GM18499 (cell line): ENCODE measurements around the gene LTB4R.

Experiments
- ATAC-seq: cut with Tn5 transposase; IDR thresholded peaks from one replicate; pipeline ENCODE4 v1.9.1; 2021; ENCODE audit warnings: moderate number of reproducible peaks; ENCODE audit not compliant: insufficient read depth, unreplicated experiment

LTB4R gene

GRCh38 chr14:24277606-24278321 is 33.5 kb upstream of the LTB4R start:
- ATAC-seq: no peak

GRCh38 chr14:24278424-24278823 is 32.9 kb upstream of the LTB4R start:
- ATAC-seq: no peak

- no peak for ATAC-seq
These were observed 31.8 kb upstream of the LTB4R start for GRCh38 chr14:24279301-24280186.

- ATAC-seq: no peak
These were observed 30.4 kb upstream of the LTB4R start for GRCh38 chr14:24280797-24281460.

- no peak for ATAC-seq
These were observed 29.7 kb upstream of the LTB4R start for GRCh38 chr14:24281636-24282035.

GRCh38 chr14:24282736-24283135 is 28.6 kb upstream of the LTB4R start:
- no peak for ATAC-seq

- no peak for ATAC-seq
These were observed 27.4 kb upstream of the LTB4R start for GRCh38 chr14:24283796-24284460.

- ATAC-seq: no peak
These were observed 26.7 kb upstream of the LTB4R start for GRCh38 chr14:24284501-24285035.

- ATAC-seq: no peak
These were observed 26.0 kb upstream of the LTB4R start for GRCh38 chr14:24285351-24285750.

- ATAC-seq: no peak
These were observed 24.3 kb upstream of the LTB4R start for GRCh38 chr14:24286996-24287395.

GRCh38 chr14:24289649-24290280 is 21.5 kb upstream of the LTB4R start:
- no peak for ATAC-seq

- ATAC-seq: no peak
These were observed 20.6 kb upstream of the LTB4R start for GRCh38 chr14:24290746-24291145.

- no peak for ATAC-seq
These were observed 19.7 kb upstream of the LTB4R start for GRCh38 chr14:24291446-24292117.

- no peak for ATAC-seq
These were observed 19.0 kb upstream of the LTB4R start for GRCh38 chr14:24292118-24292807.

GRCh38 chr14:24293525-24293924 is 17.8 kb upstream of the LTB4R start:
- ATAC-seq: no peak

GRCh38 chr14:24296341-24297157 is 14.8 kb upstream of the LTB4R start:
- peak; percentile 69 for ATAC-seq

GRCh38 chr14:24297190-24297964 is 13.9 kb upstream of the LTB4R start:
- ATAC-seq: no peak
